ENCODE measurements around the gene PNMA6E. TPM values are rescaled to one million over a fixed set of nuclear protein-coding genes. Genes with fewer than 3 reads are reported as not detected.
A peak's percentile ranks its signal among the peaks of the same experiment; 100 is the strongest.

PNMA6E gene
- total and polyA plus RNA-seq, 7 experiments from 2014 or later: not detected

DNA sequence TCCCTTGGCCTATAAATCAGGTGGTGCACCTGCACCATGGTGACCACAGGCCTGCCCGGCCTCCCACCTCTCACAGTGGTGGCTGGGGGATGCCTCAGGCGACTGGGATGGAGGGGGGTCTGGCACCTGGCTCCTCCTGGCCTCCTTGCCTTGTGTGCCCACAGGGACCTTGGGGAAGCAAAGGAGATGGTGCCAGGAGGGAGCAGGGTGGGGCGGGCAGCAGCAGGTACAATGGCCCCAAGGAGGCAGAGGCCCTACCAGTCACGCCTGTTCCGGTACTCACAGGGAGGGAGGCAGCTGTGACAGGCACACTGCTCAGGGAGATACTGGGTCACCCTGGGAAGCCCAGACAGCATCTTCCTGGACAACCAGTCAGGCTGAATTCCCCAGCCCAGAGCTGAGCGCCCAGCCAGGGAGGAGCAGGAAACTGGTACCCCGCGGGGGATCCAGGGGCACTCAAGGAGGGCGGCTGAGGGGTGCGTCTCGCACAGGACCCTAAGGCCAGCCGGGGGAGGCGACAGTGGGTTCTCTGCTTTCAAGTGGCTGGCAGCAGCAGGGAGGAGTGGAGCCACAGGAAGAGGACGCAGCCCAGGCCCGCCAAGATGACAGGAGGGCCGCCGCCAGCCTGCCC, 45.9 kb upstream of the PNMA6E start:
- no peak for ATAC-seq
- Mint-ChIP-seq H3K4me3 (no peak overlapping the region), H3K9me3 (no peaks in the 10 kb centered on the region), H3K4me1 (no peaks in the 10 kb centered on the region), H3K27me3 (no peaks in the 10 kb centered on the region), H3K36me3 (peaks cover 0 to 3% (median 0%) of the 10 kb centered on the region in 5 donors), H3K27ac (no peak overlapping the region)
- Histone ChIP-seq H3K27ac (ENCODE audit: low read depth, low read length) (no peak overlapping the region), H3K4me1 (ENCODE audit: control insufficient read depth in 2 of 2, insufficient read depth in 2 of 2, low read length in 2 of 2) (no peaks in the 10 kb centered on the region), H3K36me3 (ENCODE audit: control insufficient read depth in 2 of 3, insufficient read depth in 3 of 3, low read length in 3 of 3) (peaks cover 0 to 16% (median 0%) of the 10 kb centered on the region in 3 experiments), H3K4me3 (ENCODE audit: low read length) (no peak overlapping the region), H3K27me3 (ENCODE audit: control insufficient read depth in 2 of 2, insufficient read depth in 2 of 2, low read length in 2 of 2) (no peaks in the 10 kb centered on the region), H3K9me3 (ENCODE audit: control insufficient read depth in 2 of 3, low read length in 3 of 3) (no peaks in the 10 kb centered on the region)
- CTCF ChIA-PET: no interaction called here
- POLR2A ChIA-PET: no interaction called here
- intact Hi-C loops (cut with micrococcal nuclease): no loop called here
- DNase-seq: no peak

DNA sequence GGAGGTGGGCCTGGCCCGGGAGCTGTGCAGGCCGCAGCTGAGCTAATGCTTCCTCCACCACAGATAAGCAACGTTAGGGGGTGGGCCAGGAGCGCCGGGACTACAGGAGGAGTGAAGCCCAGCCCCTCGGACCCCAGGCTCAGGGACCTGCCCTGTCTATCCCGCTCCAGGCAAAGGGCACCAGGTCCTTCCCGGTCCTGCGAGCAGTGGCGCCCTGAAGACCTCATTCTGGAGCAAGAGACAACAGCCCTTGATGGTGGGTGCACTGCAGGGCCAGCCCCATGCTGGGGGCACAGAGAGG, 45.4 kb upstream of the PNMA6E start:
- Mint-ChIP-seq H3K27me3 (no peaks in the 10 kb centered on the region), H3K36me3 (peaks cover 0 to 3% (median 0%) of the 10 kb centered on the region in 5 donors), H3K9me3 (no peaks in the 10 kb centered on the region), H3K27ac (peak overlapping the region in 1 of 9 donors; percentile 18), H3K4me3 (no peak overlapping the region), H3K4me1 (no peaks in the 10 kb centered on the region)
- Histone ChIP-seq H3K4me1 (ENCODE audit: control insufficient read depth in 2 of 2, insufficient read depth in 2 of 2, low read length in 2 of 2) (no peaks in the 10 kb centered on the region), H3K4me3 (ENCODE audit: low read length) (no peak overlapping the region), H3K36me3 (ENCODE audit: control insufficient read depth in 2 of 3, insufficient read depth in 3 of 3, low read length in 3 of 3) (peaks cover 0 to 12% (median 0%) of the 10 kb centered on the region in 3 experiments), H3K27me3 (ENCODE audit: control insufficient read depth in 2 of 2, insufficient read depth in 2 of 2, low read length in 2 of 2) (no peaks in the 10 kb centered on the region), H3K27ac (ENCODE audit: low read depth, low read length) (no peak overlapping the region), H3K9me3 (ENCODE audit: control insufficient read depth in 2 of 3, low read length in 3 of 3) (no peaks in the 10 kb centered on the region)
- intact Hi-C loops (cut with micrococcal nuclease): no loop called here
- ChIA-PET POLR2A (no interaction called here), CTCF (no interaction called here)
- DNase-seq: no peak
- no peak for ATAC-seq

DNA sequence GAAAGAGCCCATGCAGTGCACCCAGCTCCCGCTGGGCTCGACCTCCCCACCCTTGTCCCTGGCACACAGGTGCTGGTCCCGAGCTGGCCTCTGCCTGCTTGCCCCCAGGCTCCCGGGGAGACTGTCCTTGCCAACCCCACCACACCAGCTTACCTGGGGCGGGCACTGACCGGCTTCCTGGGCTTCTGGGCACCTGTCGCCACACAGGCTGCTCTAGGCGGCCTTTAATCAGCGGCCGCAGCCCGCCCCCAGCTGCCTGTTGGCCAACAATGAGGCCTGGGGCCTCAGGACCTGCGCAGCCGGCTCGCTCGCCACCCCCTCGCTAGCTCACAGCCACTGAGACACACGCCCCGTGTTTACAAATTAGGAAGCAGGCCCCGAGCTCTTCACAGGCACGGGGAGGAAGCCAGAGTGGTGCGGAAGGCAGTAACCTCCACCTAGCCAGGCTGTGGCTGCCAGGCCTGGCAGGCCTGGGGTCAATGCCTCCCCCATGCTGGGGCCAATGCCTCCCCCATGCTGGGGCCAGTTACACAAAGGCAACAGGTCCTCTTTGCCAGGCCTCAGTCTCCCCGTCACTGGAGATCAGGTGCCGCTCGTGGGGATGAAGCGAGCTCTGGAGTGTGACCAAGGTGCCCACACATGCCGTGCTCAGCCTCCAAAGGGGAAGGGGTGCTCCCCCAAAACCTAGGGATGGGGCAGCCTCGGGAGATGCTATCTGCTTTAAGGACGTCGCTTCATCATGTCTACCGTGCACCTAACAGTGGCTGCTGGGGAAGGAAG, 44.9 kb upstream of the PNMA6E start, which contains the start of gene TREX2:
TREX2 (minus strand) TSS at position 201 of the 780 bp plus-strand sequence. CDS start 626 bp downstream, outside the sequence.
- no peak within 1 kb of the TSS for H3K4me3 ChIP-seq (ENCODE audit: low read length)
- POLR2A ChIA-PET: no interaction called here
- intact Hi-C loops (cut with micrococcal nuclease): no loop called here
- H3K36me3 Mint-ChIP-seq: peaks cover 0 to 3% (median 0%) of the 10 kb centered on the region in 5 donors
- H3K4me1 ChIP-seq (ENCODE audit: control insufficient read depth in 2 of 2, insufficient read depth in 2 of 2, low read length in 2 of 2): no peaks in the 10 kb centered on the region
- DNase-seq (no peak), ATAC-seq (no peak)
- no peaks in the 10 kb centered on the region for H3K27me3 Mint-ChIP-seq
- no peaks in the 10 kb centered on the region for H3K9me3 Mint-ChIP-seq
- CTCF ChIA-PET: no interaction called here
- H3K27ac Mint-ChIP-seq: peak within 1 kb of the TSS in 1 of 9 donors; percentile 18
- H3K4me1 Mint-ChIP-seq: no peaks in the 10 kb centered on the region
- no peaks in the 10 kb centered on the region for H3K9me3 ChIP-seq (ENCODE audit: control insufficient read depth in 2 of 3, low read length in 3 of 3)
- H3K27me3 ChIP-seq (ENCODE audit: control insufficient read depth in 2 of 2, insufficient read depth in 2 of 2, low read length in 2 of 2): no peaks in the 10 kb centered on the region
- no peak within 1 kb of the TSS for H3K4me3 Mint-ChIP-seq
- H3K27ac ChIP-seq (ENCODE audit: low read depth, low read length): no peak within 1 kb of the TSS
- peaks cover 0 to 10% (median 0%) of the 10 kb centered on the region in 3 experiments for H3K36me3 ChIP-seq (ENCODE audit: control insufficient read depth in 2 of 3, insufficient read depth in 3 of 3, low read length in 3 of 3)

DNA sequence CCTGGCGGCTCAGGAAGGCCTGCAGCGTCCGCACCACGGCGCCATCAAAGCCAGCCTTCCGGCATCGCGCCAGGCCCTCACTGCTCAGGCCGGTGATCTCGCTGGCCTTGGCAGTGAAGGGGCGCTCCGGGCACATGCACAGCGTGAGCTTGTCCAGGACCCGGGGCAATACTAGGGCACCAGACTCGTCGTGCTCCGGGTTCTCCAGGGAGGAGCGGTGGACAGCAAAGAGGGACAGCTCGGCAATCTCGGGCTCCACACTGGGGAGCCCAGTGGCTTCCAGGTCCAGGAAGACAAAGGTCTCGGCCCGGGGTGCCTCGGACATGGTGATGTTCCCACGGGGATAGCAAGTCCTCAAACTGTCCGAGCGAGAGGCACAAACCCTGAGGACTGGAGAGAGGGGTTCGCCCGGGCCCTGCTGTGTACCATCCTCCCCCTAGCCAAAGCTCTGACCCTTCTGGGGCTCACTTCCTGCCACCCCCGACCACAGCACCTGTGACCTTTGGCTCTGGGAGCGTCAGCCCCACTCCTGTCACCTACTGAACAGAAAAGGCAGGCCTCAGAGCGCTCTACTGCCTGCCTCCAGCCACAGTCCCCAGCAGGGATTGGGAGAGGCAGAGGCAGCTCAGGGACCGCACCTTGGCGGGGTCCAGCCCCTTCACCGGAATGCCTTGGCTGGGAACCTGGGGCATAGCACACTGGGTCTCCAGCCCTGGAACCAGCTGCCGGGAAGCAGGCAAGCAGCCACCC, 44.1 kb upstream of the PNMA6E start:
- Mint-ChIP-seq H3K4me3 (no peak overlapping the region), H3K27ac (no peak overlapping the region), H3K27me3 (no peaks in the 10 kb centered on the region), H3K4me1 (no peaks in the 10 kb centered on the region), H3K36me3 (peaks cover 0 to 3% (median 0%) of the 10 kb centered on the region in 5 donors), H3K9me3 (peaks cover 0 to 2% (median 0%) of the 10 kb centered on the region in 11 donors)
- Histone ChIP-seq H3K36me3 (ENCODE audit: control insufficient read depth in 2 of 3, insufficient read depth in 3 of 3, low read length in 3 of 3) (peaks cover 0 to 8% (median 0%) of the 10 kb centered on the region in 3 experiments), H3K27me3 (ENCODE audit: control insufficient read depth in 2 of 2, insufficient read depth in 2 of 2, low read length in 2 of 2) (no peaks in the 10 kb centered on the region), H3K4me1 (ENCODE audit: control insufficient read depth in 2 of 2, insufficient read depth in 2 of 2, low read length in 2 of 2) (no peaks in the 10 kb centered on the region), H3K4me3 (ENCODE audit: low read length) (no peak overlapping the region), H3K9me3 (ENCODE audit: control insufficient read depth in 2 of 3, low read length in 3 of 3) (no peaks in the 10 kb centered on the region), H3K27ac (ENCODE audit: low read depth, low read length) (no peak overlapping the region)
- intact Hi-C loops (cut with micrococcal nuclease): no loop called here
- ATAC-seq (no peak), DNase-seq (no peak)
- CTCF ChIA-PET: no interaction called here
- POLR2A ChIA-PET: no interaction called here

DNA sequence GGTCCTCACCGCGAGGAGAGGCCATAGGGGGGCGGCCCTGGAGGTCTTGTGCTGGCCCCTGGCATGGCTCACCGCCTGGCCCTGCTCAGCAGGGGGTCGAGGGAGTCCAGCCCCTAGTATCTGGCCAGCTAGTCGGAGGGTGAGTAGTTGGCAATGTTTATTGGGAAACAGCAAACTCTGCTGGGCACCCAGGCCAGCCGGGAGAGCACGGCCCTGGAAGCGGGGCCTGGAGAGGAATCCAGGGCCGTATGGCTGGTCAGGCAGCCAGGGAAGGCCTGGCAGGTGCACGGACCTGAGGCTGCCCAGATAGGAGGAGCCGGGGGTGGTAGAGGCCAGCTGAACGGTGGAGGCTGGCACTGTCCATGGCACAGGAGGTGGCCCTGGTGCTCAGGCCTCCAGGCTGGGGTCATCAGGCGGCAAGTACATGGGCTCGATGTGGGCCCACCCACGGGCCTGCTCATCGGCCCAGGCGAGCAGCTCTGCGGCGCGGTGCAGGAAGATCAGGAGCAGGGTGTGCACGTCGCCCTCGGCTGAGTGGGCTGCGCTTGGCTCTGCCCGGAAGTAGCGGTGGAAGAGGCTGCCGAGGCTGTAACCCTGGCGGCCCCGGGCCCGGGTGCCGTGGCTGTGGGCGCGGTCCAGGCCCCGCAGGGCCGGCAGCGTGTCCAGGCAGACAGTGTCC, 43.3 kb upstream of the PNMA6E start:
- DNase-seq (no peak), ATAC-seq (no peak)
- H3K4me1 ChIP-seq (ENCODE audit: control insufficient read depth in 2 of 2, insufficient read depth in 2 of 2, low read length in 2 of 2): no peaks in the 10 kb centered on the region
- H3K36me3 ChIP-seq (ENCODE audit: control insufficient read depth in 2 of 3, insufficient read depth in 3 of 3, low read length in 3 of 3): no peaks in the 10 kb centered on the region
- Mint-ChIP-seq H3K9me3 (peaks cover 0 to 2% (median 0%) of the 10 kb centered on the region in 11 donors), H3K27me3 (no peaks in the 10 kb centered on the region), H3K4me1 (no peaks in the 10 kb centered on the region), H3K27ac (no peak overlapping the region), H3K4me3 (no peak overlapping the region), H3K36me3 (peaks cover 0 to 3% (median 0%) of the 10 kb centered on the region in 5 donors)
- intact Hi-C loops (cut with micrococcal nuclease): no loop called here
- H3K4me3 ChIP-seq (ENCODE audit: low read length): no peak overlapping the region
- H3K9me3 ChIP-seq (ENCODE audit: control insufficient read depth in 2 of 3, low read length in 3 of 3): no peaks in the 10 kb centered on the region
- H3K27ac ChIP-seq (ENCODE audit: low read depth, low read length): no peak overlapping the region
- no peaks in the 10 kb centered on the region for H3K27me3 ChIP-seq (ENCODE audit: control insufficient read depth in 2 of 2, insufficient read depth in 2 of 2, low read length in 2 of 2)
- CTCF ChIA-PET: no interaction called here
- POLR2A ChIA-PET: no interaction called here

DNA sequence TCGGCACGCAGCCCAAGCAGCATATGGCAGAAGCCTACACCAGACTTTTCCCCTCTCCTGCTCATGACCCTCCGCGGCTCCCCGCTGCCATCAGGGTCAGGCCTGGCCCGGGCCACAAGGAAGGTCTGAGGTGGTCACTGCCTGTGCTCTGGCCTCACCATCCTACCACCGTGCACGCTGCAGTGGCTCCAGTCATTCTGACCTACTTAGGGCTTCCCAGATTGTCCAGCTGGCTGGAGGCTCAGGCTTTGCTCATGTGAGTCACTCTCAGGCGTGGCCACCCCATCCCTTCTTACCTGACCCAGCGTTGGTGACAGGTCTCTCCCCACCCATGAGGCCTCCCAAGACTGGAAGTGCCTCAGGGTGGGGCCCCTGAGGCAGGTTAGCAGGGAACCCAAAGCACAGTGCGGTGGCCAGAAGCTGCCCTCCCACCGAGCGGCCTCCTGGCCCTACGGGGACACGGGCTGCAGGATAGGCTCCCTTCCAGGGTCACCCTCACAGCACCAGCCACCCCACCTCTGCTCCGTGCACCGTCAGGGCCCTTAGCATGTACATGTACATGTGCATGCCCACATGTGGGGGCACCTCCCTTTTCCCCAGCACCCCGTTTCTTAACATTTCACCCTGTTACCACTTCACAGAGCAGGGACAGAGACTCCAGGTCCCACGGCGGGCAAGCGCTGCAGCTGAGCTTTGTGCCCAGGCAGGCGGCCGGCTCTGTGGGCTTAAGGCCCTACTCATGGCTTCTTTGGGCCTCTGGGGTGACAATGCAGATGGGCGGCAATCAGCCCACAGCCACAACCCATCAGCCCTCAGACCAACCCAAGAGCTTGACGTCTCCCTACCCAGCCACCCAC, 42.6 kb upstream of the PNMA6E start:
- no peak overlapping the region for H3K4me3 ChIP-seq (ENCODE audit: low read length)
- intact Hi-C loops (cut with micrococcal nuclease): no loop called here
- no peak overlapping the region for H3K27ac ChIP-seq (ENCODE audit: low read depth, low read length)
- peaks cover 0 to 3% (median 0%) of the 10 kb centered on the region in 5 donors for H3K36me3 Mint-ChIP-seq
- no peak overlapping the region for H3K27ac Mint-ChIP-seq
- H3K27me3 ChIP-seq (ENCODE audit: control insufficient read depth in 2 of 2, insufficient read depth in 2 of 2, low read length in 2 of 2): no peaks in the 10 kb centered on the region
- POLR2A ChIA-PET: no interaction called here
- H3K9me3 Mint-ChIP-seq: peaks cover 0 to 2% (median 0%) of the 10 kb centered on the region in 11 donors
- no peaks in the 10 kb centered on the region for H3K36me3 ChIP-seq (ENCODE audit: control insufficient read depth in 2 of 3, insufficient read depth in 3 of 3, low read length in 3 of 3)
- H3K4me1 ChIP-seq (ENCODE audit: control insufficient read depth in 2 of 2, insufficient read depth in 2 of 2, low read length in 2 of 2): no peaks in the 10 kb centered on the region
- no peak for DNase-seq
- no peaks in the 10 kb centered on the region for H3K27me3 Mint-ChIP-seq
- CTCF ChIA-PET: no interaction called here
- no peak for ATAC-seq
- H3K4me1 Mint-ChIP-seq: no peaks in the 10 kb centered on the region
- H3K9me3 ChIP-seq (ENCODE audit: control insufficient read depth in 2 of 3, low read length in 3 of 3): no peaks in the 10 kb centered on the region
- H3K4me3 Mint-ChIP-seq: no peak overlapping the region
